PC-9 (cell line): ENCODE data around the gene TSBP1. TPM values are rescaled to one million over a fixed set of nuclear protein-coding genes. Genes with fewer than 3 reads are reported as not detected.

Source experiments
- BruUV-seq: library from RNA; stranded (reverse); fragments of 400-500 nt; replicated peaks from 2 replicates; lab custom pipeline; 2021; lab: Mats Ljungman, UMichigan
- CTCF ChIA-PET: fragments of 300-600 bp; sonication (Branson Sonifier 250); formaldehyde crosslinking; loops from one replicate; lab custom pipeline; 2022; ENCODE audit warnings: antibody characterized with exemption; lab: Charles Lee
- POLR2A ChIA-PET: fragments of 300-600 bp; sonication (Branson Sonifier 250); formaldehyde crosslinking; loops from one replicate; lab custom pipeline; 2022; ENCODE audit warnings: antibody characterized with exemption; ENCODE audit not compliant: unreplicated experiment; lab: Charles Lee
- DNase-seq, 2 experiments: peaks; one replicate each; pipeline versions ENCODE4 v3.0.0 to v3.0.0-alpha.2; 2015 to 2022; ENCODE audit warnings: mixed read lengths in 1 of 2
- H2AFZ ChIP-seq: fragments of 200-600 bp; sonication (generic); 2 replicates; pipeline ENCODE4 v1.8.1; 2017; ENCODE audit warnings: antibody characterized with exemption
- H3F3A ChIP-seq: fragments of 200-600 bp; sonication (generic); 2 replicates; pipeline ENCODE4 v1.8.1; 2017; ENCODE audit warnings: antibody characterized with exemption, mild to moderate bottlenecking, low read depth; ENCODE audit not compliant: insufficient read depth
- H3K27ac ChIP-seq: fragments of 200-600 bp; sonication (generic); 2 replicates; pipeline ENCODE4 v1.6.1; 2016; ENCODE audit warnings: mixed run types
- H3K27me3 ChIP-seq: fragments of 200-600 bp; sonication (generic); 2 replicates; pipeline ENCODE4 v1.6.1; 2016; ENCODE audit warnings: low read depth, mixed run types; ENCODE audit not compliant: insufficient read depth
- H3K36me3 ChIP-seq: fragments of 200-600 bp; sonication (generic); 2 replicates; pipeline ENCODE4 v1.6.1; 2016; ENCODE audit warnings: low read depth, mixed run types
- H3K4me1 ChIP-seq: fragments of 200-600 bp; sonication (generic); replicated peaks from 2 replicates; pipeline ENCODE4 v1.6.1; 2016; ENCODE audit warnings: mixed run types; ENCODE audit not compliant: insufficient read depth
- H3K4me2 ChIP-seq: fragments of 200-600 bp; sonication (generic); 2 replicates; pipeline ENCODE4 v1.6.1; 2017; ENCODE audit warnings: mixed run types
- H3K4me3 ChIP-seq: fragments of 200-600 bp; sonication (generic); 2 replicates; pipeline ENCODE4 v1.6.1; 2016; ENCODE audit warnings: mixed run types
- H3K79me2 ChIP-seq: fragments of 200-600 bp; sonication (generic); 2 replicates; pipeline ENCODE4 v1.6.1; 2017; ENCODE audit warnings: low read depth, mixed run types
- H3K9me2 ChIP-seq: fragments of 200-600 bp; sonication (generic); 2 replicates; pipeline ENCODE4 v1.8.1; 2017; ENCODE audit warnings: mild to moderate bottlenecking; ENCODE audit not compliant: insufficient read depth
- H3K9me3 ChIP-seq: fragments of 200-600 bp; sonication (generic); 2 replicates; pipeline ENCODE4 v1.8.1; 2016; ENCODE audit warnings: low read depth; ENCODE audit not compliant: insufficient read depth
- H4K20me1 ChIP-seq: fragments of 200-600 bp; sonication (generic); 2 replicates; pipeline ENCODE4 v1.8.1; 2017; ENCODE audit not compliant: insufficient read depth
- CTCF ChIP-seq: fragments of 200-600 bp; sonication (generic); conservative IDR thresholded peaks from 2 replicates; pipeline ENCODE4 v1.6.1; 2017; ENCODE audit warnings: mixed run types, antibody characterized with exemption, mild to moderate bottlenecking, moderate library complexity
- EZH2 ChIP-seq: fragments of 200-600 bp; sonication (generic); IDR thresholded peaks from 2 replicates; pipeline ENCODE4 v1.8.0; 2017; ENCODE audit warnings: antibody characterized with exemption, low read depth
- intact Hi-C: fragments of 100-400 bp; cut with micrococcal nuclease; formaldehyde crosslinking; loops from one replicate; pipeline ENCODE4 v1.10.0; 2022; ENCODE audit not compliant: unreplicated experiment
- total RNA-seq: library from RNA; stranded (reverse); gene quantifications from 2 replicates; pipeline ENCODE4 v1.2.3, GENCODE V29; 2021

Gene TSBP1
- total RNA-seq, 1 experiment from 2014 or later = not detected

GRCh38 chr6:32379545-32379944 lies 7.8 kb upstream of the TSBP1 start:
- Histone ChIP-seq H3K79me2 (no peaks in the 10 kb centered on the region), H3K4me1 (no peaks in the 10 kb centered on the region), H2AFZ (no peak overlapping the region), H3F3A (no peaks in the 10 kb centered on the region), H3K9me3 (no peaks in the 10 kb centered on the region), H4K20me1 (no peaks in the 10 kb centered on the region), H3K27me3 (peaks cover 6% of the 10 kb centered on the region; the same call in 1 of the 2 replicates), H3K4me3 (no peak overlapping the region), H3K27ac (no peak overlapping the region), H3K4me2 (no peak overlapping the region), H3K9me2 (no peaks in the 10 kb centered on the region), H3K36me3 (no peaks in the 10 kb centered on the region)
- no peak for DNase-seq
- no peak for TF ChIP-seq EZH2
- no peak for TF ChIP-seq CTCF
- BruUV-seq = no TSS peak
- CTCF ChIA-PET = no interaction called here
- POLR2A ChIA-PET = no interaction called here
- intact Hi-C loops = no loop called here

DNA sequence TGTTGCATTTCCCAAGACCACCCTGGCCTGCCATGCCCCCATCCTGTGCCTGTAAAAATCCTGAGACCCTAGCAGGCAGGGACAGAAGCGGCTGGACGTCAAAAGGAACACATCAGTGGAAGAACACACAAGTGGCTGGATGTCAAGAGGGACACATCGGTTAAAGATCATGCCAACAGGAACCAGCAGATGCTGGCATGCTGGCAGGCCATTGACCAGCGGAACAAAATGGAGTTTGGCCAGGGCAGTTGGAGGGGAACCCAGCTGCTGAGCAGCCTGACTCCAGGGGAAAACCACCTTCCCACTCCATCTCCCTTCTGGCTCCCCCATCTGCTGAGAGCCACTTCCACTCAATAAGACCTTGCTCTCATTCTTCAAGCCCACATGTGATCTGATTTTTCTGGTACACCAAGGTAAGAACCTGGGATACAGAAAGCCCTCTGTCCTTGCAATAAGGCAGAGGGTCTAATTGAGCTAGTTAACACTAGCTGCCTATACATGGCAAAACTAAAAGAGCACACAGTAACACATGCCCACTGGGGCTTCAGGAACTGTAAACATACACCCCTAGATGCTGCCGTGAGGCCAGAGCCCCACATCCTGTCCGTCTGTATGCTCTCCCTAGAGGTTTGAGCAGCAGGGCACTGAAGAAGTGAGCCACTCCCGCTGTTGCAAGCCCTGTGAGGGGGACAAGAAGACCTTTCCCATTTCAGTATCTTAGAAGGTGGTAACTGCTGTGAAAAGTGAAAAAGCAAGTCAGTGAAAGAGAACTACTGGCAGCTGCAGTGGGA lies 4.2 kb upstream of the TSBP1 start:
- no peak overlapping the region for H3K4me2 ChIP-seq
- ChIA-PET CTCF (no interaction called here), POLR2A (no interaction called here)
- H3K9me2 ChIP-seq = no peaks in the 10 kb centered on the region
- TF ChIP-seq CTCF = no peak
- no peak for TF ChIP-seq EZH2
- no peaks in the 10 kb centered on the region for H3K9me3 ChIP-seq
- no TSS peak for BruUV-seq
- no peaks in the 10 kb centered on the region for H3F3A ChIP-seq
- no peaks in the 10 kb centered on the region for H3K36me3 ChIP-seq
- no peak overlapping the region for H3K4me3 ChIP-seq
- H3K27ac ChIP-seq = no peak overlapping the region
- peaks cover 6% of the 10 kb centered on the region for H3K27me3 ChIP-seq
- H3K4me1 ChIP-seq = no peaks in the 10 kb centered on the region
- no peaks in the 10 kb centered on the region for H4K20me1 ChIP-seq
- intact Hi-C loops = no loop called here
- no peaks in the 10 kb centered on the region for H3K79me2 ChIP-seq
- H2AFZ ChIP-seq = no peak overlapping the region
- no peak for DNase-seq

GRCh38 chr6:32371229-32371628 lies 474 bp downstream of the TSBP1 start:
- H3K27me3 ChIP-seq = peaks cover 10% of the 10 kb centered on the region
- no peaks in the 10 kb centered on the region for H3K4me1 ChIP-seq
- H3F3A ChIP-seq = no peaks in the 10 kb centered on the region
- POLR2A ChIA-PET = no interaction called here
- BruUV-seq = no TSS peak
- H3K79me2 ChIP-seq = no peaks in the 10 kb centered on the region
- no peak overlapping the region for H3K4me2 ChIP-seq
- CTCF ChIA-PET = interaction anchor here (0.6 kb wide), 1 partner anchor 76 kb away, joined by 3 read pairs; no protein-coding TSS in a partner anchor
- no peak for TF ChIP-seq EZH2
- no peak for TF ChIP-seq CTCF
- H2AFZ ChIP-seq = no peak overlapping the region
- no peaks in the 10 kb centered on the region for H3K36me3 ChIP-seq
- DNase-seq = no peak
- H3K27ac ChIP-seq = no peak overlapping the region
- H3K9me3 ChIP-seq = no peaks in the 10 kb centered on the region
- intact Hi-C loops = no loop called here
- no peak overlapping the region for H3K4me3 ChIP-seq
- no peaks in the 10 kb centered on the region for H3K9me2 ChIP-seq
- no peaks in the 10 kb centered on the region for H4K20me1 ChIP-seq
